ENCODE results near the gene NLRP12. TPM values are rescaled to one million over a fixed set of nuclear protein-coding genes. Genes with fewer than 3 reads are reported as not detected.
"Not testable (repeated sequence)": the region's sequence is repeated elsewhere in the genome, so short reads cannot be mapped to it uniquely, and the experiment has no call there.

NLRP12 gene
- total RNA-seq, 1 experiment from 2014 or later = not detected

DNA sequence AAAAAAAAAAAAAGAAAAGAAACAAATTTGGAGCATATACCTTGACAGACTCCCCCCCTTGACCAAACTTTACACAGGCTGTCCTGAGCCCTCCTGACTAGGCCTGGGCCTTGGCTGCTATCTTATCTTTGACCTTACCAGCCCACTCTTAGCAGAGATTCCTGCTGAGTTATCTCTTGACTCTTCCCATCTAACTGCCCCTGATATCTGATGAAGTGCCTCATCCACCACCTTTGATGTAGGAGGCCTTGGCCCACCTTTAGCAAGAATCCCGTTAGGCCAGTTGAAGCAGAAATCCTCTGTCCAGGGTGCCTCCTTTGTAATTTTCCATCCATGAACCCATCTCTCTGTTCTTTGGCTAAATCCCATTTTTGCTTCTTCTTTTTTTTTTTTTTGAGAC, 43.6 kb downstream of the NLRP12 start:
- DNase-seq (ENCODE audit: low read depth) = no peak

DNA sequence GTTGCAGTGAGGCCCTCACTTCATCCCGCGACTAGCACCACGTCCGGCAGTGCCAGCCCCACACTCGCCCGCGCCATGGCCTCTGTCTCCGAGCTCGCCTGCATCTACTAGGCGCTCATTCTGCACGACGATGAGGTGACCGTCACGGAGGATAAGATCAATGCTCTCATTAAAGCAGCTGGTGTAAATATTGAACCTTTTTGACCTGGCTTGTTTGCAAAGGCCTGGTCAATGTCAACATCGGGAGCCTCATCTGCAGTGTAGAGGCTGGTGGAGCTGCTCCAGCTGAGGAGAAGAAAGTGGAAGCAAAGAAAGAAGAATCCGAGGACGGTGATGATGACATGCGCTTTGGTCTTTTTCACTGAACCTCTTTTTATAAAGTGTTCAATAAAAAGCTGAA, 48.6 kb downstream of the NLRP12 start:
- DNase-seq (ENCODE audit: low read depth) = no peak

DNA sequence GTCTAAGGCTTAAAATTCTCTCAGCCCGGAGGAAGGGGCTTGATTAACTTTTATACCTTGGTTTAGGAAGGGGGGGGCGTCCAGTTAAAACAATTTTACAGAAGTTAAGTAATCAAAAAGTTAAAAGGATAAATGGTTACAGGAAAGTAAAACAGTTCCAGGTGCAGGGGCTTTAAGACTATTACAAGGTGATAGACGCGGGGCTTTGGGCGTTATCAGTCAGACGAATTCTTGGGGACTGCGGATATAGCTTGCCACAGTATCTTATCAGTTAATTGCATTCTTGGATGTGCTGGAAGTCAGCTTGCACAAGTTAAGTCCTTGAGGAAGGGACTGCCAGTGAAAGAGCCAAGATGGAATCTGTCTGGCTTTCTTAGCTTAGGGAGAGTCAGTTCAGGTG, 49.6 kb downstream of the NLRP12 start:
- not testable (repeated sequence) for DNase-seq (ENCODE audit: low read depth)

DNA sequence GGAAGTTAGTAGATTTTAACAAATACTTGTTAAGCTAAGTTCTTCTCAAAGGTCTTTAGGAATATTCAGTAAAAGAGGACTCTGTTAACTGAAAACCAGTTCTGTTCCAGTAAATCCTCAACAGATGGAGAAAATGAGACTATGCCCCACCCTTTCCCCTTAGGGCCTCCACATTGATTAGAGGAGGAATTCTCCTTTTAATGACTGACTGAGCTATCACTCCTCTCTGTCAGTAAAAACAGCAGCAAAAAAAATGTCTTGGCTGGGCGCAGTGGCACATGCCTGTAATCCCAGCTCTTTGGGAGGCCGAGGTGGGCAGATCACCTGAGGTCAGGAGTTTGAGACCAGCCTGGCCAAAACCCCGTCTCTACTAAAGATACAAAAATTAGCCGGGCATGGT, 50.1 kb downstream of the NLRP12 start:
- DNase-seq (ENCODE audit: low read depth) = no peak

DNA sequence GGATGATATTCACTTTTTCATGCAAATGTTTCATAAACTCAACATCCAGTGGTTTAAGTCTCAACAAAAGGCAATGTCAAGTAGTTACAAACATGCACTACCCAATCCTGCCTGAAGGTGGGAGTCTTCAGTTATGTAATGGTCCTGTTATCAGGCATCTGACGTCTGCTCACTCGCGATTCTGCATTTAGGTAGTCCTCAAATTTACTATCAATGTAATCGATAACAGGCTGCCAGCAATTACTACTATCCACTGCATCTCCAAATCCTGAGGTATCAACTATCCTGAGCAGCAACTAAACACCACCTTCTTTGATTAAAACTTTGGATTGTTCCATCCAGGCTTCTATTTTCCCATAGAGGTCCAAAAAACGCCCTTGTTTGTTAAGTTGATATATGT, 51.2 kb downstream of the NLRP12 start:
- peak; percentile 12 for DNase-seq (ENCODE audit: low read depth)

DNA sequence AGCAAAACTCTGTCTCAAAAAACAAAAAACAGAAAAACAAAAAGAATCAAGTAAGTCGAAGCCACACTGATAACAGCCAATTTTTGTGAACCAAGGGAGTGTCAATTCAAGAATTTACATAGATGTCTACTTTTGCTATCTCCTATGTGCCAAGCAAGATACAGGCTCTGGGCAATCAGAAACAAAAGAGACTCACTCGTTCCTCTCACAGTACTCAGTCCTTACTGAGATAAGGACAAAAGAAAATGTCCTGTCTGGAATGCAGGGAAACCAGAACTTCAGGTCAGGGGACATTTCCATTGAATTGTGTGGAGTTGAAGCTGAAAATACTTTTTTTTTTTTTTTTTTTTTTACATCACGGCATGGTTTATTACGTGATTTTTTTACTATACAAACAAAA, 53.0 kb downstream of the NLRP12 start:
- DNase-seq (ENCODE audit: low read depth) = no peak

DNA sequence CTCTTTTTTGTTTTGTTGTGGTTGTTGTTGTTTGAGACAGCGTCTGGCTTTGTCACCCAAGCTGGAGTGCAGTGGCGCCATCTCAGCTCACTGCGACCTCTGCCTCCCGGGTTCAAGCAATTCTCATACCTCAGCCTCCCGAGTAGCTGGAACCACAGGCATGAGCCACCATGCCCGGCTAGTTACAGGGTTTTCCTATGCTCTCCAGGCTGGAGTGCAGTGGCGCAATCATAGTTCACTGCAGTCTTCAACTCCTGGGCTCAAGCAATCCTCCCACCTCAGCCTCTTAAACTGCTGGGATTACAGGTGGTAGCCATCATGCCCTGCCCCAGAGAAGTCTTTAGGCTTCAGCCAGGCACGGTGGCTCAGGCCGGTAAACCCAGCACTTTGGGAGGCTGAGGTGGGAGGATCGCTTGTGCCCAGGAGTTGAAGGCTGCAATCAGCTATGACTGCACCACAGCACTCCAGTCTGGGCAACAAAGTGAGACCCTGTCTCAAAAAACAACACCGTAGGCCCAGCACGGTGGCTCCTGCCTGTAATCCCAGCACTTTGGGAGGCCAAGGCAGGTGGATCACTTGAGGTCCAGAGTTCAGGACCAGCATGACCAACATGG, 54.3 kb downstream of the NLRP12 start:
- not testable (repeated sequence) for DNase-seq (ENCODE audit: low read depth)

DNA sequence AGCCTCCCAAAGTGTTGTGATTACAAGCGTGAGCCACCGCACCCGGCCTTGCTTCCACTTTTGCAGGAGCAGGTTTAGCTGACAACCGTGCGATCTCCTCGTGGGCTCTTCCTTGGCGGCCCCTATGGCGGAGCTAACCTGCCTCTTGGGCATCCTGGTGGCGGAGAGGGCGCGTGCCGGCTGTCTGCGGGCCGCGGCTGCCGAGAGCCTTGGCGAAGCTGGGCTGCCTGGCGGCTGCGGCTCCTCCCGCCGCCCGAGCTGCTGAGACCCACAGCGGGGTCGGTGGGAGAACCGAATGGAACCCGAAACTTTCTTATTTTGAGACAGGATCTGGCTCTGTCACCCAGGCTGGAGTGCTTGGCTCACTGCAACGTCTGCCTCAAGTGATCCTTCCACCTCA, 55.7 kb downstream of the NLRP12 start:
- DNase-seq (ENCODE audit: low read depth) = no peak

DNA sequence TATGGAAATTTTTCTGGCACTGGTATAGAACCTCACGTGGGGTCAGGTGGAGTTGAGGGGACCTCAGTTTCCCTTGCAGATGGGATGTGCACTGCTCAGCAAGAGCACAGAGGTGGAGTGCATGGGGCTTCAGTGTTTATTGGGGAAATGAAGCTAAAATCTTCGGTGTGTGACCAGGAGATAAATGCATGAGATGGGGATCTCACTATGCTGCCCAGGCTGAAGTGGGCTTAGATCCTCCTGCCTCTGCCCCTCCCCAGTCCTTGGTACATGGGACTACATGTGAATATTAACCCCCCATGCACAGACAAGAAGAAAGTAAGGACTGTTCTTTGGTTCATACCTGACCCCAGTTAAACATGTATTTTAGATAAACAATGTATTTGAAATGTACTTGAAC, 65.1 kb downstream of the NLRP12 start:
- DNase-seq (ENCODE audit: low read depth) = not testable (repeated sequence)

Small RNA genes lying within 50 kb of the gene (small RNA-seq; reads per million reads assigned to genes)
- gene AC008753.1 (not detected), gene MIR1283-2 (not detected), gene MIR371A (not detected), gene MIR372 (not detected), gene MIR373 (not detected), gene MIR516A1 (not detected), gene MIR516A2 (0.11 reads per million), gene MIR519A1 (not detected), gene MIR521-1 (not detected), gene MIR527 (not detected), gene RNU6-1041P (not detected), gene RNU6-165P (not detected), gene RNU6-751P (not detected), gene RNU6-982P (not detected)

Other genes with a start within 250 kb of the NLRP12 start
- not detected in 2 replicates for gene DPRX, start 192.3 kb downstream of the NLRP12 start, total RNA-seq (2014; rRNA removed; shearing (Covaris generic))
- gene MYADM, start 43.6 kb upstream of the NLRP12 start, total RNA-seq (2014; rRNA removed; shearing (Covaris generic)) = 10.4 and 29.4 TPM in 2 replicates
- gene PRKCG, start 57.9 kb upstream of the NLRP12 start, total RNA-seq (2014; rRNA removed; shearing (Covaris generic)) = 0.43 TPM in 1 of 2 replicates, not detected in the other
- gene CACNG7, start 85.0 kb upstream of the NLRP12 start, total RNA-seq (2014; rRNA removed; shearing (Covaris generic)) = not detected in 2 replicates
- gene CACNG8, start 138.6 kb upstream of the NLRP12 start, total RNA-seq (2014; rRNA removed; shearing (Covaris generic)) = 0.45 and 1.4 TPM in 2 replicates
- 0.23 TPM in 1 of 2 replicates, not detected in the other for gene CACNG6, start 167.3 kb upstream of the NLRP12 start, total RNA-seq (2014; rRNA removed; shearing (Covaris generic))
- 0.74 and 0.84 TPM in 2 replicates for gene VSTM1, start 239.6 kb upstream of the NLRP12 start, total RNA-seq (2014; rRNA removed; shearing (Covaris generic))